Lung (tissue), 12 donors: ENCODE measurements around the gene NOP9. TPM values are rescaled to one million over a fixed set of nuclear protein-coding genes. Genes with fewer than 3 reads are reported as not detected.

Experiments
- ATAC-seq: fragments of 200-7000 bp; cut with Tn5 transposase; one replicate; pipeline ENCODE4 v1.9.1; 2020; ENCODE audit warnings: moderate number of reproducible peaks; ENCODE audit not compliant: insufficient read depth, low FRiP score
- DNase-seq, 3 donors: peaks; one replicate each; pipeline ENCODE4 v3.0.0-alpha.2; 2013 to 2017
- H3K27ac ChIP-seq, 2 donors: one replicate each; pipeline ENCODE4 v1.5.1; 2013; ENCODE audit warnings: mild to moderate bottlenecking in 2 of 2, moderate library complexity in 2 of 2, control low read depth in 1 of 2, inconsistent platforms in 1 of 2, low read depth in 1 of 2, low read length in 1 of 2
- H3K27me3 ChIP-seq, 3 donors: one replicate each; pipeline ENCODE4 v1.5.1; 2013; ENCODE audit warnings: low read length in 2 of 3; ENCODE audit not compliant: control insufficient read depth in 3 of 3, insufficient read depth in 3 of 3
- H3K36me3 ChIP-seq, 4 donors: one replicate each; pipeline ENCODE4 v1.5.1; 2013; ENCODE audit warnings: low read length in 4 of 4, mild to moderate bottlenecking in 1 of 4, moderate library complexity in 1 of 4; ENCODE audit not compliant: control insufficient read depth in 4 of 4, insufficient read depth in 4 of 4
- H3K4me1 ChIP-seq, 5 donors: one replicate each; pipeline ENCODE4 v1.5.1; 2013; ENCODE audit warnings: low read length in 5 of 5, mild to moderate bottlenecking in 2 of 5, moderate library complexity in 1 of 5; ENCODE audit not compliant: control insufficient read depth in 5 of 5, insufficient read depth in 5 of 5
- H3K4me3 ChIP-seq: one replicate; pipeline ENCODE4 v1.5.1; 2013; ENCODE audit warnings: mild to moderate bottlenecking, control low read depth, moderate library complexity
- H3K9ac ChIP-seq, 2 donors: one replicate each; pipeline ENCODE4 v1.5.1; 2013; ENCODE audit warnings: low read length in 2 of 2, control low read depth in 1 of 2; ENCODE audit not compliant: insufficient read depth in 1 of 2
- H3K9me3 ChIP-seq, 4 donors: one replicate each; pipeline ENCODE4 v1.5.1; 2013; ENCODE audit warnings: low read length in 3 of 4, mild to moderate bottlenecking in 1 of 4, moderate library complexity in 1 of 4; ENCODE audit not compliant: control insufficient read depth in 4 of 4, insufficient read depth in 3 of 4
- WGBS, 2 donors: extraction: QIAGEN DNeasy Blood & Tissue Kit; methylation state at CpG; one replicate each; pipeline ENCODE4 v1.1.7; 2013; 5-methylcytosine and 5-hydroxymethylcytosine counted together
- polyA plus RNA-seq, 2 donors: library from polyadenylated mRNA; stranded (reverse); fragments of 200-250 nt; gene quantifications; one replicate each; pipeline ENCODE4 v1.2.1, GENCODE V29; 2013
- total RNA-seq, 2 donors: library from RNA; depleted of rRNA in 1 of 2; stranded (reverse); fragments of >200 nt in 1 of 2; gene quantifications; one replicate each; pipeline ENCODE4 v1.2.1, GENCODE V29; 2014 to 2021
- TF ChIP-seq, protein P1 (sequence below): IDR thresholded peaks from 2 replicates; pipeline ENCODE4 v1.5.1; 2012; ENCODE audit warnings: mild to moderate bottlenecking; ENCODE audit errors: control extremely low read depth, extremely low read depth
- donor health status: control.
- donor health status: control.
- donor health status: Bipolar disorder and iron deficiency.
- donor health status: healthy.
- donor health status: DM: yes; HTN: yes; CAD: no.

Gene NOP9
- total and polyA plus RNA-seq, 4 donors = 12.1 to 25.9 (median 13.8) TPM

GRCh38 chr14:24258119-24258518 is 41.5 kb upstream of the NOP9 start:
- Histone ChIP-seq H3K36me3 (peaks cover 0 to 10% (median 0%) of the 10 kb centered on the region in 4 donors), H3K27ac (peak overlapping the region in 1 of 2 donors; percentile 59), H3K9ac (no peak overlapping the region), H3K27me3 (no peaks in the 10 kb centered on the region), H3K4me1 (peaks cover 0 to 11% (median 7%) of the 10 kb centered on the region in 5 donors), H3K9me3 (no peaks in the 10 kb centered on the region), H3K4me3 (no peak overlapping the region)
- WGBS, 2 donors = 86 to 91% methylated on average over 9 of the region's 9 CpGs
- DNase-seq (no peak), ATAC-seq (no peak)
- TF ChIP-seq, protein P1, sequence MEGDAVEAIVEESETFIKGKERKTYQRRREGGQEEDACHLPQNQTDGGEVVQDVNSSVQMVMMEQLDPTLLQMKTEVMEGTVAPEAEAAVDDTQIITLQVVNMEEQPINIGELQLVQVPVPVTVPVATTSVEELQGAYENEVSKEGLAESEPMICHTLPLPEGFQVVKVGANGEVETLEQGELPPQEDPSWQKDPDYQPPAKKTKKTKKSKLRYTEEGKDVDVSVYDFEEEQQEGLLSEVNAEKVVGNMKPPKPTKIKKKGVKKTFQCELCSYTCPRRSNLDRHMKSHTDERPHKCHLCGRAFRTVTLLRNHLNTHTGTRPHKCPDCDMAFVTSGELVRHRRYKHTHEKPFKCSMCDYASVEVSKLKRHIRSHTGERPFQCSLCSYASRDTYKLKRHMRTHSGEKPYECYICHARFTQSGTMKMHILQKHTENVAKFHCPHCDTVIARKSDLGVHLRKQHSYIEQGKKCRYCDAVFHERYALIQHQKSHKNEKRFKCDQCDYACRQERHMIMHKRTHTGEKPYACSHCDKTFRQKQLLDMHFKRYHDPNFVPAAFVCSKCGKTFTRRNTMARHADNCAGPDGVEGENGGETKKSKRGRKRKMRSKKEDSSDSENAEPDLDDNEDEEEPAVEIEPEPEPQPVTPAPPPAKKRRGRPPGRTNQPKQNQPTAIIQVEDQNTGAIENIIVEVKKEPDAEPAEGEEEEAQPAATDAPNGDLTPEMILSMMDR = no peak

- peaks cover 0 to 11% (median 7%) of the 10 kb centered on the region in 5 donors for H3K4me1 ChIP-seq
- DNase-seq (no peak), ATAC-seq (no peak)
- no peak overlapping the region for H3K4me3 ChIP-seq
- H3K36me3 ChIP-seq = peaks cover 0 to 8% (median 0%) of the 10 kb centered on the region in 4 donors
- no peaks in the 10 kb centered on the region for H3K9me3 ChIP-seq
- no peak overlapping the region for H3K9ac ChIP-seq
- TF ChIP-seq, protein P1 = no peak
- peak overlapping the region in 1 of 2 donors; percentile 59 for H3K27ac ChIP-seq
- 91 to 97% methylated on average over 18 of the region's 18 CpGs for WGBS, 2 donors
- no peaks in the 10 kb centered on the region for H3K27me3 ChIP-seq
Observed at GRCh38 chr14:24258548-24259265, 40.9 kb upstream of the NOP9 start.

DNA sequence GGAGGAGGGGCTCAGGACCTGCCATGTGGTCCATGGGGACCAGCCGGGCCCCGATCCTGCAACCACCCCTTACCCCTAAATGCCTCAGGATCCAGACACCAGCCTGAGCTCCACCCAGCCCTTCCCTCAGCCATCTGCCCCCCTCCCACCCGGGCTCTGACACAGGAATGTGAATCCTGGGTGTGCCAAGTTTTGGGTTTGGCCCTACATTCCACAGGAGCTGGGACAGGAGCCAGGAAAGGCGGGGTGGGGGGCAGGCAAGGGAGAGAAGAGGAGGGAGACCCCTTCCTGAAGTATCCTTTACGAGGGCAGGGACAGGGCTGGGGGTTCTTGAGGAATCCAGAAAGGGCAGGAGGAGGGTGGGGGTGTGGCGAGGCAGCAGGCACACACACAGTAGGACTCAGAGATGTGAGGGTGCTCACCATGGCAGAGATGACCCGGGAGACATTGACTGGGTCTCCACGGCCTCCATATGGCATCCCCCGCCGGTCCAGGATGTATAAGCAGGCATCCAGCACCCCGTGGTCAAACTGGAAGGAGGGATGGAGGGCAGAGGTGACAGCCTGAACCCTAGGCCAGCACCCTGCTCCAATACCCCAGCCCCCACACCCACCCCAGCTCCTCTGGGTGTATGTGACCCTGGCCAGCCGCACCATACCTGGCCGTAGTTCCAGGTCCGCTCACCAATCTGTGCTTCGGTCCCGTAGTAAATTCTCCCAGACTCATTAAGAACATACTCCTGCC is 40.2 kb upstream of the NOP9 start:
- WGBS, 2 donors = 67 to 85% methylated on average over 15 to 16 of the region's 16 CpGs
- peaks cover 0 to 11% (median 7%) of the 10 kb centered on the region in 5 donors for H3K4me1 ChIP-seq
- no peaks in the 10 kb centered on the region for H3K9me3 ChIP-seq
- TF ChIP-seq, protein P1 = no peak
- H3K9ac ChIP-seq = no peak overlapping the region
- ATAC-seq = peak; percentile 27
- peaks cover 0 to 6% (median 0%) of the 10 kb centered on the region in 4 donors for H3K36me3 ChIP-seq
- H3K27ac ChIP-seq = peak overlapping the region in 1 of 2 donors; percentile 59
- H3K27me3 ChIP-seq = no peaks in the 10 kb centered on the region
- H3K4me3 ChIP-seq = no peak overlapping the region
- DNase-seq = peak; percentile 64 to 83 (median 79)
